ENCODE measurements around the gene FHDC1.

The FHDC1 gene

DNA sequence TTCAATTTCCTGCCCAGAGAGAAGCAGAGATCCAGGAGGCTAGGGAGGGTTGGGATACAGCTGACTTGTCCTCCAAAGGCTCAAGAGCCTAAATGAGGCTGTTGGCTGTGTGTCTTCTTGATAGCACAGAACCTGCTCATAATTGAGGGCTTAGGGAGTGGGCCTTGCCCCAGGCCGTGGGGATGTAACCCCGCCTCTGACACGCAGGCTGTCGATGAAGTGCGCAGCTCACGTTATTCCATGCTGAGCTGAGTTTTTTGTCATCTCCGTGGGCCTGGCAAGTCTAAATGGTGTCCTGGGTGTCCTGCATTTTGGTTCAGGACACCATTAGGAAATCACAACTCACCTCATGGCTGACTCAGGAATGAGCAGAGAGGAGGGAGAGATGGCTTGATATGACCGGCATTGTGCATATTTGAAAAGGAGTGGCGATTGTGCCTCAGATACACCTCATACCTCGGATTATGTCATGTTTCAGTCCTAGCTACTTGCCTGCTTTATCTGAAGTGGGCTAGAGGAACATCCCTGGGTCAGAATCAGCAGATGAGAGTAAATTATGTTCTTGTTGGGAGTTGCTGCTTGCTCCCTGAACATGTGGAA is 43.7 kb downstream of the FHDC1 start:
- Histone ChIP-seq H3K79me2 (ENCODE audit: insufficient read depth, low read depth) (no peaks in the 10 kb centered on the region), H2AFZ (ENCODE audit: low read depth) (no peak overlapping the region), H3K4me1 (ENCODE audit: low read depth, poor library complexity, severe bottlenecking) (no peaks in the 10 kb centered on the region), H4K20me1 (ENCODE audit: insufficient read depth) (no peaks in the 10 kb centered on the region), H3K9ac (no peak overlapping the region), H3K36me3 (ENCODE audit: insufficient read depth) (no peaks in the 10 kb centered on the region), H3K27ac (no peak overlapping the region), H3K4me3 (IDR thresholded peaks at IDR 0.05; ENCODE audit: insufficient read depth, low read depth, low read length) (no peak overlapping the region), H3K27me3 (ENCODE audit: insufficient read depth, low read depth) (no peaks in the 10 kb centered on the region), H3K4me2 (no peak overlapping the region)
- TF ChIP-seq, protein P1, sequence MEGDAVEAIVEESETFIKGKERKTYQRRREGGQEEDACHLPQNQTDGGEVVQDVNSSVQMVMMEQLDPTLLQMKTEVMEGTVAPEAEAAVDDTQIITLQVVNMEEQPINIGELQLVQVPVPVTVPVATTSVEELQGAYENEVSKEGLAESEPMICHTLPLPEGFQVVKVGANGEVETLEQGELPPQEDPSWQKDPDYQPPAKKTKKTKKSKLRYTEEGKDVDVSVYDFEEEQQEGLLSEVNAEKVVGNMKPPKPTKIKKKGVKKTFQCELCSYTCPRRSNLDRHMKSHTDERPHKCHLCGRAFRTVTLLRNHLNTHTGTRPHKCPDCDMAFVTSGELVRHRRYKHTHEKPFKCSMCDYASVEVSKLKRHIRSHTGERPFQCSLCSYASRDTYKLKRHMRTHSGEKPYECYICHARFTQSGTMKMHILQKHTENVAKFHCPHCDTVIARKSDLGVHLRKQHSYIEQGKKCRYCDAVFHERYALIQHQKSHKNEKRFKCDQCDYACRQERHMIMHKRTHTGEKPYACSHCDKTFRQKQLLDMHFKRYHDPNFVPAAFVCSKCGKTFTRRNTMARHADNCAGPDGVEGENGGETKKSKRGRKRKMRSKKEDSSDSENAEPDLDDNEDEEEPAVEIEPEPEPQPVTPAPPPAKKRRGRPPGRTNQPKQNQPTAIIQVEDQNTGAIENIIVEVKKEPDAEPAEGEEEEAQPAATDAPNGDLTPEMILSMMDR (conservative IDR thresholded peaks at IDR 0.05; ENCODE audit: low read depth, low read length): no peak

- Histone ChIP-seq H3K4me1 (ENCODE audit: low read depth, poor library complexity, severe bottlenecking) (no peaks in the 10 kb centered on the region), H3K9ac (no peak overlapping the region), H2AFZ (ENCODE audit: low read depth) (no peak overlapping the region), H3K36me3 (ENCODE audit: insufficient read depth) (no peaks in the 10 kb centered on the region), H4K20me1 (ENCODE audit: insufficient read depth) (no peaks in the 10 kb centered on the region), H3K79me2 (ENCODE audit: insufficient read depth, low read depth) (no peaks in the 10 kb centered on the region), H3K27ac (no peak overlapping the region), H3K4me2 (no peak overlapping the region), H3K4me3 (IDR thresholded peaks at IDR 0.05; ENCODE audit: insufficient read depth, low read depth, low read length) (no peak overlapping the region), H3K27me3 (ENCODE audit: insufficient read depth, low read depth) (no peaks in the 10 kb centered on the region)
- TF ChIP-seq, protein P1 (conservative IDR thresholded peaks at IDR 0.05; ENCODE audit: low read depth, low read length): no peak
These were observed 45.2 kb downstream of the FHDC1 start for GRCh38 chr4:152981278-152981677.

- H3K4me1 ChIP-seq (ENCODE audit: low read depth, poor library complexity, severe bottlenecking): no peaks in the 10 kb centered on the region
- no peaks in the 10 kb centered on the region for H3K27me3 ChIP-seq (ENCODE audit: insufficient read depth, low read depth)
- H3K27ac ChIP-seq: no peak overlapping the region
- H3K4me2 ChIP-seq: no peak overlapping the region
- H4K20me1 ChIP-seq (ENCODE audit: insufficient read depth): no peaks in the 10 kb centered on the region
- H3K9ac ChIP-seq: no peak overlapping the region
- TF ChIP-seq, protein P1 (conservative IDR thresholded peaks at IDR 0.05; ENCODE audit: low read depth, low read length): no peak
- H2AFZ ChIP-seq (ENCODE audit: low read depth): no peak overlapping the region
- no peak overlapping the region for H3K4me3 ChIP-seq (IDR thresholded peaks at IDR 0.05; ENCODE audit: insufficient read depth, low read depth, low read length)
- H3K36me3 ChIP-seq (ENCODE audit: insufficient read depth): no peaks in the 10 kb centered on the region
- no peaks in the 10 kb centered on the region for H3K79me2 ChIP-seq (ENCODE audit: insufficient read depth, low read depth)
These were observed 45.7 kb downstream of the FHDC1 start for GRCh38 chr4:152981842-152982241.

- no peaks in the 10 kb centered on the region for H4K20me1 ChIP-seq (ENCODE audit: insufficient read depth)
- no peaks in the 10 kb centered on the region for H3K4me1 ChIP-seq (ENCODE audit: low read depth, poor library complexity, severe bottlenecking)
- no peak overlapping the region for H3K4me3 ChIP-seq (IDR thresholded peaks at IDR 0.05; ENCODE audit: insufficient read depth, low read depth, low read length)
- no peak overlapping the region for H3K4me2 ChIP-seq
- no peaks in the 10 kb centered on the region for H3K27me3 ChIP-seq (ENCODE audit: insufficient read depth, low read depth)
- TF ChIP-seq, protein P1 (conservative IDR thresholded peaks at IDR 0.05; ENCODE audit: low read depth, low read length): no peak
- H3K27ac ChIP-seq: no peak overlapping the region
- H3K36me3 ChIP-seq (ENCODE audit: insufficient read depth): no peaks in the 10 kb centered on the region
- no peak overlapping the region for H3K9ac ChIP-seq
- H2AFZ ChIP-seq (ENCODE audit: low read depth): no peak overlapping the region
- no peaks in the 10 kb centered on the region for H3K79me2 ChIP-seq (ENCODE audit: insufficient read depth, low read depth)
These were observed 47.1 kb downstream of the FHDC1 start for GRCh38 chr4:152983221-152983620.
